ENCODE results near the gene CCDC57.

DNA sequence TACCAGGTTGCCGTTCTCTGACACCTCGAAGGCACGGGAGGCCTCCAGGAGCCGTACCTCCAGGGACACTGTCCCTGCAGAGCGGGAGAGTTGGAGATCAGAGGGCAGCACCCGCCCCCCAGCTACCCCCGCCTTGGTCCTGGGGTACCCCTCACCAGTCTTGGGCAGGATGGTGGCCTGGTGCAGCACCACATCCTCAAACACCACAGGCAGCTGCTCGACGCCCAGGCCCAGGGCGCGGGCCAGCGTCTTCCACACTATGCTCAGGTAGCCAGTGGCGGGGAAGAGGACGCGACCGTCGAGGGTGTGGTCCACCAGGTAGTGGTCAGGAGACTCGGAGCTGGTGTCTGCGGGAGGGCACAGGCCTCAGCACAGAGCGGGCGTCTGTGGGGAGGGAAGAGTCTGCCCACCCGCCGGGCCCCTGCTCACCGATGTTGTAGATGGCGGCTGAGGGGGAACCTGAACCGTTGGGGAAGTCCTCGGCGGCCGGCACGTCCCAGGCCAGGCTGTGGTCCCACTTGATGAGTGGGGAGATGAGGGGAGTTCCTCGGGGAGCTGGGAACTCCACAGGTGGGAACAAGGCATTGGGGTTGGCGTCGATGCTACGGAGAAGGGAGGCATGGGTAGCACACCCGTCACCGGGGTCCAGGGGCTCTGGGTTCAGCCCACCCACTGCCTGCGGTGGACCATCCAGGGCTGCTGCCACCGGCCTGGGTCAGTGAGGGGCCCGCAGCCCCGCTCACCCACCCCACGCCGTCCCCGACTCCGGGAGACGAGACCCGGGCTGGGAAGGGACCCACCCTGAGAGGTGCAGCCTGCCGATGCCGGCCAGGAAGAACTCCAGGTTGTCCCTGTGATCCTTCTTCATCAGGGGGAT, 124.4 kb downstream of the CCDC57 start:
- TF ChIP-seq CTCF (conservative IDR thresholded peaks at IDR 0.05; ENCODE audit: low read depth, low read length) (no peak), EZH2 (IDR thresholded peaks at IDR 0.05; ENCODE audit: low read length, unreplicated experiment) (no peak)
